DOHH2 (cell line): ENCODE measurements around the gene KCNIP3.

Source experiments
- CTCF ChIP-seq: fragments of 200-600 bp; sonication (generic); IDR thresholded peaks from one replicate; pipeline ENCODE4 v1.5.1; 2014; ENCODE audit warnings: antibody characterized with exemption, mild to moderate bottlenecking, low read depth, low read length; ENCODE audit not compliant: poor library complexity, severe bottlenecking
- EZH2phosphoT487 ChIP-seq: fragments of 200-600 bp; sonication (generic); IDR thresholded peaks from 2 replicates; pipeline ENCODE4 v1.6.1; 2017; ENCODE audit warnings: borderline replicate concordance, mild to moderate bottlenecking, antibody characterized with exemption, low read length, moderate library complexity, mixed read lengths

- no peak for TF ChIP-seq CTCF
- no peak for TF ChIP-seq EZH2phosphoT487
These were observed 83.1 kb downstream of the KCNIP3 start for GRCh38 chr2:95380280-95380679.
